ENCODE data around the gene PIP5K1A.

GRCh38 chr1:151199873-151200581 lies 1.7 kb downstream of the PIP5K1A start:
- TF ChIP-seq, protein P1, sequence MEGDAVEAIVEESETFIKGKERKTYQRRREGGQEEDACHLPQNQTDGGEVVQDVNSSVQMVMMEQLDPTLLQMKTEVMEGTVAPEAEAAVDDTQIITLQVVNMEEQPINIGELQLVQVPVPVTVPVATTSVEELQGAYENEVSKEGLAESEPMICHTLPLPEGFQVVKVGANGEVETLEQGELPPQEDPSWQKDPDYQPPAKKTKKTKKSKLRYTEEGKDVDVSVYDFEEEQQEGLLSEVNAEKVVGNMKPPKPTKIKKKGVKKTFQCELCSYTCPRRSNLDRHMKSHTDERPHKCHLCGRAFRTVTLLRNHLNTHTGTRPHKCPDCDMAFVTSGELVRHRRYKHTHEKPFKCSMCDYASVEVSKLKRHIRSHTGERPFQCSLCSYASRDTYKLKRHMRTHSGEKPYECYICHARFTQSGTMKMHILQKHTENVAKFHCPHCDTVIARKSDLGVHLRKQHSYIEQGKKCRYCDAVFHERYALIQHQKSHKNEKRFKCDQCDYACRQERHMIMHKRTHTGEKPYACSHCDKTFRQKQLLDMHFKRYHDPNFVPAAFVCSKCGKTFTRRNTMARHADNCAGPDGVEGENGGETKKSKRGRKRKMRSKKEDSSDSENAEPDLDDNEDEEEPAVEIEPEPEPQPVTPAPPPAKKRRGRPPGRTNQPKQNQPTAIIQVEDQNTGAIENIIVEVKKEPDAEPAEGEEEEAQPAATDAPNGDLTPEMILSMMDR (IDR thresholded peaks at IDR 0.05) = no peak
- TF ChIP-seq POLR2AphosphoS5 (IDR thresholded peaks at IDR 0.05; ENCODE audit: insufficient read depth in 1 of 2, low read depth in 1 of 2) = no peak
- no peak for TF ChIP-seq POLR2A (IDR thresholded peaks at IDR 0.05)

Data from vagina (tissue), 2 donors.